Common myeloid progenitor, CD34-positive (primary cell): ENCODE results near the gene NAT8.
"Not testable (repeated sequence)": the region's sequence is repeated elsewhere in the genome, so short reads cannot be mapped to it uniquely, and the experiment has no call there.

Experiments used
- CTCF ChIA-PET: fragments of 350-600 bp; sonication (Branson Sonifier 250); formaldehyde crosslinking; loops from one replicate; lab custom pipeline; 2021; ENCODE audit warnings: antibody characterized with exemption; lab: Charles Lee
- POLR2A ChIA-PET: fragments of 350-600 bp; sonication (Branson Sonifier 250); formaldehyde crosslinking; loops from one replicate; lab custom pipeline; 2021; ENCODE audit warnings: antibody characterized with exemption; lab: Charles Lee
- DNase-seq, 3 donors: peaks; one replicate each; pipeline versions ENCODE4 v3.0.0 to v3.0.0-alpha.2; 2013
- H3K27ac ChIP-seq, 2 experiments: 1 replicate in 1 of 2; 2 replicates in 1 of 2; pipeline ENCODE4 v1.7.0; 2013; ENCODE audit warnings: inconsistent platforms in 2 of 2, low read length in 2 of 2, mild to moderate bottlenecking in 2 of 2, low read depth in 1 of 2, moderate library complexity in 1 of 2; ENCODE audit not compliant: severe bottlenecking in 2 of 2, insufficient read depth in 1 of 2, poor library complexity in 1 of 2
- H3K27me3 ChIP-seq, 5 experiments: replicated peaks in 2 of 5; 1 replicate in 3 of 5; 2 replicates in 2 of 5; pipeline versions ENCODE4 v1.6.1 to v1.7.0; 2013; ENCODE audit warnings: low read length in 4 of 5, mild to moderate bottlenecking in 2 of 5, moderate library complexity in 2 of 5, inconsistent platforms in 1 of 5; ENCODE audit not compliant: insufficient read depth in 5 of 5, control insufficient read depth in 4 of 5
- H3K36me3 ChIP-seq, 4 experiments: 1 replicate in 2 of 4; 2 replicates in 2 of 4; pipeline versions ENCODE4 v1.6.1 to v1.7.0; 2013; ENCODE audit warnings: low read length in 3 of 4, control low read depth in 1 of 4, mild to moderate bottlenecking in 1 of 4; ENCODE audit not compliant: control insufficient read depth in 4 of 4, insufficient read depth in 4 of 4
- H3K4me1 ChIP-seq, 4 experiments: 1 replicate in 3 of 4; 2 replicates in 1 of 4; pipeline versions ENCODE4 v1.6.1 to v1.7.1; 2013; ENCODE audit warnings: low read length in 3 of 4, mild to moderate bottlenecking in 3 of 4, control low read depth in 1 of 4, inconsistent platforms in 1 of 4, moderate library complexity in 1 of 4; ENCODE audit not compliant: control insufficient read depth in 4 of 4, insufficient read depth in 4 of 4; ENCODE audit errors: control extremely low read depth in 1 of 4
- H3K4me3 ChIP-seq, 7 experiments: 1 replicate in 4 of 7; 2 replicates in 3 of 7; pipeline versions ENCODE4 v1.5.1 to v1.7.0; 2013; ENCODE audit warnings: mild to moderate bottlenecking in 7 of 7, low read length in 6 of 7, moderate library complexity in 6 of 7, inconsistent platforms in 2 of 7, low read depth in 2 of 7, control low read depth in 1 of 7; ENCODE audit not compliant: insufficient read depth in 4 of 7, control insufficient read depth in 1 of 7; ENCODE audit errors: extremely low read depth in 1 of 7
- H3K9me3 ChIP-seq, 5 experiments: 1 replicate in 4 of 5; 2 replicates in 1 of 5; pipeline versions ENCODE4 v1.6.1 to v1.7.1; 2013; ENCODE audit warnings: low read length in 4 of 5, mild to moderate bottlenecking in 2 of 5, inconsistent platforms in 1 of 5, low read depth in 1 of 5, moderate library complexity in 1 of 5; ENCODE audit not compliant: control insufficient read depth in 4 of 5, insufficient read depth in 2 of 5; ENCODE audit errors: control extremely low read depth in 1 of 5
- WGBS: methylation state at CpG from one replicate; pipeline ENCODE4 v1.1.5; 2013; ENCODE audit not compliant: insufficient coverage; 5-methylcytosine and 5-hydroxymethylcytosine counted together

Gene NAT8

DNA sequence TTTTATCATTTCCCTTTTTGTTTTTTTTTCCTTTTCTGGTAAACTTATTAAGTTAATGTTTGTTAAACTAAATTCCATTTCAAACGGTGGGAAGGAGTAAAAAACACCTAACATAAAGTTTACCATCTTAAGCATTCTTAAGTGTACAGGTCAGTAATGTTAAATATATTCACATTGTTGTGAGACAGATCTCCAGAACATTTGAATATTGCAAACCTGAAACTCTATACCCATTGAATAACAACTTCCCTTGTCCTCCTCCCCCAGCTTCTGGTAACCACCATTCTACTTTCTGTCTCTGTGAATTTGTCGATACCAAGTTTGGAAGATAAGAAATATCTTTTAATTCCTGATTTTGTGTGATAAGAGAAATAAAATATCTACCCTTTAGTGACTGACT lies 12.0 kb upstream of the NAT8 start:
- no peak for DNase-seq
- CTCF ChIA-PET, result no interaction called here

DNA sequence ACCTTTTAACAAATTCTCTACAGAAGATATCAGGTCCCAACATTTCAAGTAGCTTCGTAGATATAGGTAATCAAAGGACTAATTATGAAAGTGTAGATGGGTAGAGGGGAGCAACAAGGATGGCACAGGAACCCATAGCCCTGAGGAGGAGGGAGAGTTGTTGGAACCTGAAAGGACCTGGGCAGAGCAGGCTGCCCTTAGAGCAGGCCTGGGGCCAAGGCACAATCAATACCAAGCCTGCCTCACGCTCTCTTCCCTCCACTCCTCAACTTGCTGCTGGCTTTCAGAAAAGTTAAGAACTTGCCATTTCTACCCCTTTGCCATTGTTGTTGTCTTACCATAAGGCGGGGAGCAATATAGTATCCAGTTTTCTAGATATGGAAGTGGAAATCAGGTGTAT lies 10.1 kb upstream of the NAT8 start:
- 100% methylated on average over 1 of the region's 3 CpGs for WGBS
- CTCF ChIA-PET, result no interaction called here
- no peak for DNase-seq

More for the DNA sequence above, 12.0 kb upstream of the NAT8 start:
- no peaks in the 10 kb centered on the region for H3K36me3 ChIP-seq
- no CpG with 5 or more reads among the region's 2 CpGs for WGBS
- no peaks in the 10 kb centered on the region for H3K4me1 ChIP-seq
- no peaks in the 10 kb centered on the region for H3K27me3 ChIP-seq
- H3K27ac ChIP-seq, result no peak overlapping the region
- POLR2A ChIA-PET, result no interaction called here
- H3K4me3 ChIP-seq, result no peak overlapping the region
- no peaks in the 10 kb centered on the region for H3K9me3 ChIP-seq

DNA sequence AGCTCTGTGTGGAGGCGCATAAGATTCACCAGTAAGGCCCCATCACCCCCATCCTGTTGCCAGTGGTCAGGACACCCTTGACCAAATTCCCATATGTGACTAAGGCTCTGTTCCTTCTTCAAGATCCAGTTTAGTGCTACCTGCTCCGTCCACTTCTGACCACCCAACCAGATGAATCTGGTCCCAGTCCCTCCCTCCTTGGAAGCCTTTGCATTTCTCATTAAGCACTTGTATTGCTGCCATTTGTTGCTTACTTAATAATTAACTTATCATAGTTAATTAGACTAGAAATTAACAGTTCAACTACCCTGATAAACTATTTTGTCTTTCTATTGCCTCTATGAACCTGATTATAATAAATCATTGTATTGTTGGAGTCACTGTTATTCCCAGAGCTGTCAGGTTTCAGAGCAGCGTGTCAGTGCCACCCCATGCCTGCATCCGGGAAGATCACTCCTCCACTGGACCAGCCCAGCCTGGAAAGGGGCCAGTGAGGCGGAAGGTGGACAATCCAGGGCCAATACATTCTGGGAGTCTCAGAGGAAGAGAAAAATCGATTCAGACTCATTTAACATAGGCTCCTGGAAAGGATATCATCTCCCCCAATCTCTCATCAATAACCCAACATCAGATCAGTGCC lies 9.5 kb upstream of the NAT8 start:
- no peak overlapping the region for H3K4me3 ChIP-seq
- ChIA-PET CTCF (interaction anchor here (1.4 kb wide), 1 partner anchor 12 kb away, joined by 3 read pairs; no protein-coding TSS in a partner anchor), POLR2A (no interaction called here)
- H3K9me3 ChIP-seq, result peaks cover 0 to 5% (median 0%) of the 10 kb centered on the region in 5 experiments
- H3K36me3 ChIP-seq, result no peaks in the 10 kb centered on the region
- DNase-seq, result no peak
- WGBS, result 96% methylated on average over 4 of the region's 6 CpGs
- H3K27me3 ChIP-seq, result no peaks in the 10 kb centered on the region
- H3K4me1 ChIP-seq, result no peaks in the 10 kb centered on the region
- H3K27ac ChIP-seq, result no peak overlapping the region

More for the DNA sequence above, 10.1 kb upstream of the NAT8 start:
- Histone ChIP-seq H3K4me1 (no peaks in the 10 kb centered on the region), H3K9me3 (peaks cover 0 to 5% (median 0%) of the 10 kb centered on the region in 5 experiments), H3K27me3 (no peaks in the 10 kb centered on the region), H3K27ac (no peak overlapping the region), H3K36me3 (no peaks in the 10 kb centered on the region), H3K4me3 (no peak overlapping the region)
- POLR2A ChIA-PET, result no interaction called here

DNA sequence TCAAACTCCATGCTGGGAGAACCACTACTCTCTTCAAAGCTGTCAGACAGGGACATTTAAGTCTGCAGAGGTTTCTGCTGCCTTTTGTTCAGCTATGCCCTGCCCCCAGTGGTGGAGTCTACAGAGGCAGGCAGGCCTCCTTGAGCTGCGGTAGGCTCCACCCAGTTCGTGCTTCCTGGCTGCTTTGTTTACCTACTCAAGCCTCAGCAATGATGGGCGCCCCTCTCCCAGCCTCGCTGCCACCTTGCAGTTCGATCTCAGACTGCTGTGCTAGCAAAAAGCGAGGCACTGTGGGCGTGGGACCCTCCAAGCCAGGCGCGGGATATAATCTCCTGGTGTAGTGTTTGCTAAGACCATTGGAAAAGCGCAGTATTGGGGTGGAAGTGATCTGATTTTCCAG lies 5.5 kb upstream of the NAT8 start:
- 94% methylated on average over 10 of the region's 10 CpGs for WGBS
- not testable (repeated sequence) for H3K9me3 ChIP-seq

DNA sequence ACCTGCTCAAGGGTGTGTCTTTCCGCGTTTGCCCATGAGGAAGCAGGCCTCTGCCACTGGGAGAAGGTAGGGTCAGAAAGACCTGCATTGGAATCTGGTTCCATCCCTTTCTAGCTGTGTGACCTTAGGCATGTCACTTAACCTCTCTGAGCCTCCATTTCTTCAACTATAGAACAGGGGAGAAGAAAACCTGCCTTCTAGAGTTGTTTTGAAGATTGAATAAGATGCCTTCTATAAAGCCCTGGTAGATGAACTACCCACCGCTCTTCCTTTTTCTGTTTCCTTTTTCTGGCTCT lies 507 bp downstream of the NAT8 start:
- 75% methylated on average over 2 of the region's 3 CpGs for WGBS
- ChIA-PET POLR2A (no interaction called here), CTCF (no interaction called here)
- Histone ChIP-seq H3K27me3 (no peaks in the 10 kb centered on the region), H3K9me3 (peaks cover 0 to 9% (median 3%) of the 10 kb centered on the region in 5 experiments), H3K4me1 (peaks cover 0 to 35% (median 19%) of the 10 kb centered on the region in 4 experiments), H3K36me3 (no peaks in the 10 kb centered on the region), H3K27ac (no peak overlapping the region), H3K4me3 (no peak overlapping the region)
- DNase-seq, result no peak

More for the DNA sequence above, 5.5 kb upstream of the NAT8 start:
- H3K27me3 ChIP-seq, H3K27ac ChIP-seq, H3K36me3 ChIP-seq, DNase-seq, POLR2A ChIA-PET, CTCF ChIA-PET, H3K4me3 ChIP-seq: not testable (repeated sequence)
- H3K4me1 ChIP-seq, result peaks cover 0 to 15% (median 8%) of the 10 kb centered on the region in 4 experiments

DNA sequence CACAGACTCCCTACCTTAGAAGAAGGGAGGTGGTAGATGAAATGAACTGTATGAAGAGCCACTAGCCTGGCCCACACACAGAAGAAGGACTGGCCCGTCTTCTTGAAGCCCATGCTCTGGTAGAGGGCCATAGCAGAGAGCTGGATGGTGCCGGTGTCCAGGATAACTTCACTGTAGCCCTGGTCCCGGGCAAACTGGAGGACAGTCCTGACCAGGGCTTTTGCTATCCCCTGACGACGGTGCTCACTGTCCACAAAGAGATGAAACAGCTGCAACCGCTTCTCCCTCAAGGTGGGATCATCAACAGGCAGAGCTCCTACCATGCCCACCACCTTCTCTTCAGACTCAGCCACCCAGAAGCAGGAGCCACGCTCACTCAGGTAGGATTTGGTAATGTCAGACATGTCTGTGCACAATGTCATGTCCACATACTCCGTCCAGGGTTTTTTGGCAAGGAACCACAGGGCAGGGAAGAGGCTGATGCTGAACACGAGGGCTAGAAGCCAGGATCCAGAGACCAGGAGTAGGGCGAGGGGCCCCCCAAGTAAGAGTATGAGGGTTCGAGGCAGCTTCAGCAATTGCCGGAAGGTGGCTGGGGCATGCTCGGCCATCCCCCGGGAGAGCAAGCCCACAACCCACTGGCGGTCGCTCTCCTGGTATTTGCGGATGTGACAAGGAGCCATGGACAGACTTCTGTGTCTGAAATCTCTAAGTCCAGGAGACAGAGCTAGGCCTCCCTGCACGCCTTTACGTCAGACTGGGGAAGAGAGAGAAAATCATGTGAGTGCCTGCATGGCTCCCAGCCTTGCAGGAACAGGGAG lies 1.1 kb downstream of the NAT8 start:
- ChIA-PET POLR2A (no interaction called here), CTCF (interaction anchor here (1.5 kb wide), 1 partner anchor 10 kb away, joined by 3 read pairs; no protein-coding TSS in a partner anchor)
- 95% methylated on average over 15 of the region's 19 CpGs for WGBS

DNA sequence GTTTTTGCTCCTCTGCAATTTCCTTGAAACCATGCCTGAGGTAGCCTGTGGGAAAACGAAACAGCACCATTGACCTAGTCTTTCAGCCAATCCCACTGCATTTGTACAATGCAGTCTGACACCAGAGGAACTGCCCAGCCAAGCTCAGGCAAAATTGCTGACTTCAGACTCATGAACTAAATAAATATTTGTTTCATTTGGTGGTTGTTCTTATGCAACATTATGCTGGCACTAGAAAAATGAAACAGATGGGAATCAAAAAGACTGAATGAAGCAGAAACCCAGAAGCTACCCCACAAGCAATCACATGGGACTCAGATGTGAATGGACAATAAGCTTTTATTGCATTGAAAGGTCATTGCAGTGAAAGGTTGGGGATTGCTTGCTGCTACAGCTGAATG lies 1.7 kb downstream of the NAT8 start:
- H3K9me3 ChIP-seq, result peaks cover 0 to 9% (median 3%) of the 10 kb centered on the region in 5 experiments
- H3K27me3 ChIP-seq, result no peaks in the 10 kb centered on the region
- H3K27ac ChIP-seq, result no peak overlapping the region
- POLR2A ChIA-PET, result no interaction called here
- WGBS, result 70% methylated on average over 1 of the region's 1 CpG
- H3K4me3 ChIP-seq, result no peak overlapping the region
- no peak for DNase-seq
- H3K4me1 ChIP-seq, result peaks cover 0 to 35% (median 19%) of the 10 kb centered on the region in 4 experiments
- CTCF ChIA-PET, result interaction anchor here (1.5 kb wide), 1 partner anchor 10 kb away, joined by 3 read pairs; no protein-coding TSS in a partner anchor
- no peaks in the 10 kb centered on the region for H3K36me3 ChIP-seq

More for the DNA sequence above, 1.1 kb downstream of the NAT8 start:
- no peak for DNase-seq
- H3K4me3 ChIP-seq, result no peak overlapping the region
- H3K27ac ChIP-seq, result no peak overlapping the region
- H3K36me3 ChIP-seq, result no peaks in the 10 kb centered on the region
- no peaks in the 10 kb centered on the region for H3K27me3 ChIP-seq
- H3K9me3 ChIP-seq, result peaks cover 0 to 9% (median 3%) of the 10 kb centered on the region in 5 experiments
- peaks cover 0 to 35% (median 19%) of the 10 kb centered on the region in 4 experiments for H3K4me1 ChIP-seq
